ENCODE measurements around the gene HSPA12A. TPM values are rescaled to one million over a fixed set of nuclear protein-coding genes. Genes with fewer than 3 reads are reported as not detected.
A peak's percentile ranks its signal among the peaks of the same experiment; 100 is the strongest.

The HSPA12A gene
- total and polyA plus RNA-seq, 2 of the 13 experiments (the other 11 are each of a cell fraction or from before 2014, with no cell fraction given), result 6.4 to 13.6 TPM

- Histone ChIP-seq H4K20me1 (ENCODE audit: insufficient read depth, low read length) (no peaks in the 10 kb centered on the region), H3K9ac (ENCODE audit: insufficient read depth, low read depth, low read length) (no peak overlapping the region), H3K4me3 (replicated peaks in 1 of 3; ENCODE audit: insufficient read depth in 1 of 3, low read depth in 2 of 3, low read length in 3 of 3) (no peak overlapping the region), H2AFZ (ENCODE audit: low read length) (no peak overlapping the region), H3K9me3 (ENCODE audit: low read length) (no peaks in the 10 kb centered on the region), H3K4me1 (ENCODE audit: insufficient read depth, low read length) (peaks cover 22% of the 10 kb centered on the region), H3K4me2 (ENCODE audit: low read depth, low read length) (0 out of 2 replicates have a peak overlapping the region, but pooled peaks have one; percentile 25), H3K27me3 (ENCODE audit: control insufficient read depth in 1 of 2, insufficient read depth in 2 of 2, low read length in 2 of 2) (no peaks in the 10 kb centered on the region), H3K27ac (ENCODE audit: extremely low read length, insufficient read depth, low read length) (no peak overlapping the region), H3K79me2 (ENCODE audit: insufficient read depth, low read length) (no peaks in the 10 kb centered on the region), H3K36me3 (replicated peaks in 1 of 2; ENCODE audit: control insufficient read depth in 1 of 2, insufficient read depth in 2 of 2, low read length in 2 of 2) (no peaks in the 10 kb centered on the region; a peak in 1 of 5 replicates)
- CTCF ChIA-PET (ENCODE audit: low intra/inter-chr PET ratio, low total read pairs), result no interaction called here
- DNase-seq (ENCODE audit: low spot score), result no peak
- in situ Hi-C loops (cut with HindIII; ENCODE audit: extremely low pct_ligation_motif_present, low pct_unique_long_range_greater_than_20kb), result no loop called here
- 67% methylated on average over 2 of the region's 7 CpGs for WGBS (ENCODE audit: low lambda C conversion rate)
- intact Hi-C loops (cut with micrococcal nuclease; ENCODE audit: unreplicated experiment), result loop anchor here (1.0 kb wide), 1 partner anchor 35 kb away; no protein-coding TSS in a partner anchor
- POLR2A ChIA-PET, result no interaction called here
- ATAC-seq, result 0 out of 3 replicates have a peak, but pooled peaks have one; percentile 22
- no TSS peak for BruUV-seq (replicated peaks)
- FAIRE-seq, result no peak
- TF ChIP-seq PAXIP1 (CRISPR knock-in tag; conservative IDR thresholded peaks at IDR 0.05), result peak; percentile 52
- TF ChIP-seq ZNF350 (CRISPR knock-in tag; IDR thresholded peaks at IDR 0.05; ENCODE audit: borderline replicate concordance, low read depth), result no peak
- TF ChIP-seq SMAD3 (CRISPR knock-in tag; IDR thresholded peaks at IDR 0.05), result no peak
- peak; percentile 59 for TF ChIP-seq PATZ1 (CRISPR knock-in tag; IDR thresholded peaks at IDR 0.05)
- TF ChIP-seq TRIM22 (IDR thresholded peaks at IDR 0.05), result no peak
- TF ChIP-seq ZNF841 (CRISPR knock-in tag; IDR thresholded peaks at IDR 0.05; ENCODE audit: borderline replicate concordance), result no peak
- no peak for TF ChIP-seq LCORL (IDR thresholded peaks at IDR 0.05)
- TF ChIP-seq LCORL (CRISPR knock-in tag; IDR thresholded peaks at IDR 0.05), result 0 out of 2 replicates have a peak, but pooled peaks have one; percentile 23
- TF ChIP-seq NR1H2 (CRISPR knock-in tag; IDR thresholded peaks at IDR 0.05; ENCODE audit: borderline replicate concordance, low read depth), result no peak
- TF ChIP-seq ZNF710 (CRISPR knock-in tag; IDR thresholded peaks at IDR 0.05; ENCODE audit: borderline replicate concordance), result no peak
- TF ChIP-seq GMEB2 (CRISPR knock-in tag; IDR thresholded peaks at IDR 0.05; ENCODE audit: low read depth), result no peak
- TF ChIP-seq KDM1A (CRISPR knock-in tag; IDR thresholded peaks at IDR 0.05), result no peak
- TF ChIP-seq ZNF383 (CRISPR knock-in tag; IDR thresholded peaks at IDR 0.05; ENCODE audit: borderline replicate concordance), result no peak
- no peak for TF ChIP-seq NFATC3 (CRISPR knock-in tag; IDR thresholded peaks at IDR 0.05)
- no peak for TF ChIP-seq MAFG (CRISPR knock-in tag; IDR thresholded peaks at IDR 0.05)
Observed at GRCh38 chr10:116729243-116729642, 13.1 kb downstream of the HSPA12A start.
